Pons (tissue), 1 donor: ENCODE data around the gene CDH18.

Experiments used
- DNase-seq: peaks from one replicate; pipeline ENCODE4 v3.0.0-alpha.2; 2016; ENCODE audit warnings: low spot score

Gene CDH18

GRCh38 chr5:19424506-19424905 lies 563.5 kb downstream of the CDH18 start:
- no peak for DNase-seq
